GM19452 (cell line): ENCODE data around the gene FAM13A.

ENCODE experiments used
- ATAC-seq: cut with Tn5 transposase; IDR thresholded peaks from one replicate; pipeline ENCODE4 v1.9.1; 2021; ENCODE audit not compliant: unreplicated experiment

Gene FAM13A

GRCh38 chr4:88818631-88819470 lies 238.1 kb downstream of the FAM13A start:
- ATAC-seq = no peak

- no peak for ATAC-seq
These were observed 239.2 kb downstream of the FAM13A start for GRCh38 chr4:88817740-88818139.

- ATAC-seq = no peak
These were observed 240.6 kb downstream of the FAM13A start for GRCh38 chr4:88816360-88816759.

DNA sequence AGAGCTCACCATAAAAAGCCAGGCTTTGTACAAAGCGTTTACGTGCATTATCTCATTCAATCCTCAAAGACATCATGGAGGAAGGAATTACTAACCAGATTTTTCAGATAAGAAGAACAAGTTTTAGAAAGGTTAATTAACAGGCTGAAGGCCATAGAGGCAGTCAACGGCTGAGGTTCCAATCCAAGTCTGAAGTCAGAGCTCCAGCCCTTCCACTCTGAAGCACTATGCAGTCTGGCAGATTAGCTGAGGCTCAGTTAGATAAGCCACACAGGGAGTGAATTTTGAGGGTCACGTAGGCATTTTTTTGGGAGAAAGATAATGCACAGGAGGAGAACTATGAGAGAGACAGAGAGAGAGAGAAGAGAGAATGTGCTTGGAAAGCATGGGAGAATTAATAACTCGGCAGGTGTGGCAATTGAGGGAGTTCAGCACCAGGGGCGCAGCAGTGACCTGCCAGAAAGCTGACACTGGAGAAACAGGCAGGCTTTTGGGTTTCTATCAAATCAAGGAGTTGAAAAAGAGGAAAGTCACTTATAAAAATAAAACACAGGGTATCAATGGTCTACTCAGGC lies 242.9 kb downstream of the FAM13A start:
- no peak for ATAC-seq

- ATAC-seq = no peak
These were observed 244.0 kb downstream of the FAM13A start for GRCh38 chr4:88813013-88813412.

- no peak for ATAC-seq
These were observed 244.6 kb downstream of the FAM13A start for GRCh38 chr4:88812420-88812819.

DNA sequence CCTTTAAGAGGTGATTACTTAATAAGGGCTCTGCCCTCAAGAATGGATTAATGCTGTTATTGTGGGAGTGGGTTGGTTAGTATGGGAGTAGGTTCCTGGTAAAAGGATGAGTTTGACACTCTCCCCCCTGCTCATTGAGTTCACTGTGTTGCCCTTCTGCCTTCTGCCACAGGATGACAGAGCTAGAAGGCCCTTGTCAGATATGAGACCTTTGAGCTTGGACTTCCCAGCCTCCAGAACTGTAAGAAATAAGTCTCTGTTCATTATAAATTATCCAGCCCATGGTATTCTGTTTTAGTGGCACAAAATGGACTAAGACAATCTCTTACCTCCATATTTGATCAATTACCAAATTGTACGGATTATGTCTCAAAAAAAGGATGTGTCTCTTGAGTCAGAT lies 245.1 kb downstream of the FAM13A start:
- ATAC-seq = no peak

GRCh38 chr4:88810325-88810724 lies 246.7 kb downstream of the FAM13A start:
- no peak for ATAC-seq

DNA sequence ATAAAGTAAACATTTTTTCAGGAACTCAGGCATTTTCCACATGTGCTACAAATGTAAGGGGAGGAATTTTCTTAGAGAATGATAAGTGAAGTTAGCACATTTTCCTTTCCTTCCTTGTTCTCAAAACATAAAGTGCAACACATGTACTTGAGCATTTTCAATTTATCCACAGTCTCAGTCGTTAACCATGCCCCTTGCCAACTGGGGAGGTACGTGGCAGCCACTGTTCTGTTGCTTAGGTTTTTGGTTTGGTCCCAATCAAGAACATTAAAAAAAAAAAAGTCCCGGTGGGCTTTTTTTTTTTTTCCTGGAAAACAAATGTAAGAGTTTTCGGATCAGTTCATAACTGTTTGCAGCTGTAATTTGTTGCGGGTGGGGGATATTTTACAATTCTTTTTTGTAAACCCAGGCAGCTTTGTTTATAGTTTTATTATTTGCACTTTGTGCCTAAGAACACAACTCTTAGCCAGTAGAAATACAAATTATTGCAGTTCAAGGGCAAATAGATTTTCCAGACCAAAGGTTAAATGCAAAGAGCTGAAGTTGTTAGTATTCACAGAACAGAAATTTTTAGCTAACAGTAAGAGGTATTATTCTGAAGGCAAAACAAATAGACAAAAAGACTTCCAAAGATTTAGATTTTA lies 247.3 kb downstream of the FAM13A start:
- no peak for ATAC-seq

DNA sequence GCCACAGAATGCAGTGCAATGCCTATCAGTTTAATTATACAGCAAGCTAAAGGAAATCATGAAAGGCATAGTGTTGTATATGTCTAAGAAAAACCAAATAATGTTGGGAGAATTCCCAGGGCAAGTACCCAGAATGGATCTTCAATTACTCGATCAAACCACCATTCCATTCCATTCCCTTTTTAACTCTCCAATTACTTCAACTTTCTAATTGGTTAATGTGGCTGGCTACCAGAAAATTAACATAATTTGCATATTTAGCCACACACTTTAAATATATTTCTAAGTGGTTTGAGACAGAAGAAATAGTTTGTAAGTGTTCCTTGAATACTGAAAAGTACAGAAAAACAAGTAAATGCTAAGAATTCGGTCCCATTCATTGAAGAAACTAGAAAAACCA lies 247.9 kb downstream of the FAM13A start:
- no peak for ATAC-seq

GRCh38 chr4:88807499-88807898 lies 249.5 kb downstream of the FAM13A start:
- no peak for ATAC-seq

GRCh38 chr4:88804234-88804633 lies 252.8 kb downstream of the FAM13A start:
- no peak for ATAC-seq

DNA sequence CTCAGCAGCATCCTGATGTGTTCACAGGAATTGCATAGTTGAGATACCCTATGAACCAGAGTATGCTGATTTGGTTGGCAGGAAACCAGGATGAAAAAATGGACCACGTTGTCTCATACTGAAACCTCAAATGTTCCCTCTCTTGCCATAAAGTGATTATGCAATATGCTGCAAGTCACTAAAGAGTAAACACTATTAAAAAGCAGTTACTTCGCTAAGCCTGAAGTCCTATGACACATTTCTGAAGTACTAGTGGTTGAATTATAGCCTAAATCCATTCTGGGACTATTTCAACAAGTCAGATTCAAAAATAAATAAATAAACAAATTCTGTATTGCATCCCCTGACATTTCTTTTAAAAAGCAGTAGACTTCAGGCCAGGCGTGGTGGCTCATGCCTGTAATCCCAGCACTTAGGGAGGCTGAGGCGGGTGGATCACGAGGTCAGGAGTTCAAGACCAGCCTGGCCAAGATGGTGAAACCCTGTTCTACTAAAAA lies 253.3 kb downstream of the FAM13A start:
- peak; percentile 86 for ATAC-seq

GRCh38 chr4:88802585-88803286 lies 254.2 kb downstream of the FAM13A start:
- no peak for ATAC-seq

DNA sequence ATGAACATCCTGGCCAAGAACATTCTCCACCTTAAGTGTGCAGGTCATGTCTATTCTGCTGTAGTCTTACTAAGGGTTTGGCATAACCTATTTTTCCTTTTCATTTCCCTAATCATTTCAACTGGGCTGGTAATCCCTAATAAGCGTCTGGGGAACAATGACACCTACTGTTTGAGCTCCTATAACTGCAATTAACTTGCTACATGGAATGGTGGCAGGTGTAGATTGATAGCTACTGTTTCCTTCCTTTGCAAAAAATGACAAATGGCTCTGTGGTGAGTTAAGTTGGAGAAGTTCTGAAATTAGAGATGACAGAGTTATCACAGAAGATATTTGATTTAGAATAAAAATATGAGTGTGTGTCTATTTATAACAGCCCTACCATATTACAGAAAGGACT lies 254.8 kb downstream of the FAM13A start:
- ATAC-seq = no peak

DNA sequence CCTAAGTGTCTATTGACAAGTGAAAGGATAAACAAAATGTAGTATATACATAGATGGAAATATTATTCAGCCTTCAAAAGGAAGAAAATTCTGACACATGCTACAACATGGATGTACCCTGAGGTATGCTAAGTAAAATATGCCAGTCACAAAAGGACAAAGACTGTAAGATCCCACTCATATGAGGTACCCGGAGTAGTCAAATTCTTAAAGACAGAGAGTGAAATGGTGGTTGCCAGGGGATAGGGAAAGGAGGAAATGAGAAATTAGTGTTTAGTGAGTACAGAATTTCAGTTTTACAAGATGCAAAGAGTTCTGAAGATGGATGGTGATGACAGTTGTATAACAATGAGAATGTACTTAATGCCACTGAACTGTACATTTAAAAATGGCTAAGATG lies 257.1 kb downstream of the FAM13A start:
- no peak for ATAC-seq

- no peak for ATAC-seq
These were observed 259.3 kb downstream of the FAM13A start for GRCh38 chr4:88797725-88798124.

- no peak for ATAC-seq
These were observed 260.4 kb downstream of the FAM13A start for GRCh38 chr4:88796545-88796944.

DNA sequence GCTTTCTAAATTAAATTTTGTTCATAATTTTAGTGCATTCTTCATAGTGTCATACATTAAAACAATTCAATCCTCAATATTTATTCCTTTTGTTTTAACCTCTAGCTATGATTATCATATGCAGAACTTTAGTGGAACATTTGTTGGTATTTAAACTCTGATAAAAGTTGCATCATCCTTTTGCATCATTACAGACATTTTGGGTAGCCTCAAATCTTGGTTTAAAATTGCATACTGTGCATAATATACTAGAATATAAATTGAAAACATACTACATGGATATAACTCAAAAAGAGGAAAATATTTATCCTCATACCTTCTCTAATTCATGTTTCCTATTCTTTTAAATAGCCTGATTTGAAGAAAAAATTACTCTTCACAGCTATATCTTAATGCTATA lies 262.0 kb downstream of the FAM13A start:
- ATAC-seq = no peak

GRCh38 chr4:88794087-88794690 lies 262.8 kb downstream of the FAM13A start:
- no peak for ATAC-seq

- ATAC-seq = no peak
These were observed 263.5 kb downstream of the FAM13A start for GRCh38 chr4:88793475-88793874.
